Prostate gland (tissue), 2 donors: ENCODE measurements around the gene GPR158.

ENCODE experiments used
- CTCF ChIP-seq, 4 experiments: fragments of 200-600 bp in 2 of 4; fragments of 450-650 bp in 2 of 4; sonication (generic) in 2 of 4; IDR thresholded peaks; 1 replicate in 3 of 4; 2 replicates in 1 of 4; pipeline ENCODE4 v1.5.1; 2016 to 2019; ENCODE audit warnings: antibody characterized with exemption in 4 of 4, mild to moderate bottlenecking in 2 of 4, moderate library complexity in 2 of 4
- POLR2A ChIP-seq: fragments of 450-650 bp; IDR thresholded peaks from one replicate; pipeline ENCODE4 v1.6.1; 2016; ENCODE audit warnings: antibody characterized with exemption, mild to moderate bottlenecking
- POLR2AphosphoS5 ChIP-seq: sonication (generic); formaldehyde crosslinking; IDR thresholded peaks from one replicate; pipeline ENCODE4 v1.6.1; 2017; ENCODE audit warnings: antibody characterized with exemption

DNA sequence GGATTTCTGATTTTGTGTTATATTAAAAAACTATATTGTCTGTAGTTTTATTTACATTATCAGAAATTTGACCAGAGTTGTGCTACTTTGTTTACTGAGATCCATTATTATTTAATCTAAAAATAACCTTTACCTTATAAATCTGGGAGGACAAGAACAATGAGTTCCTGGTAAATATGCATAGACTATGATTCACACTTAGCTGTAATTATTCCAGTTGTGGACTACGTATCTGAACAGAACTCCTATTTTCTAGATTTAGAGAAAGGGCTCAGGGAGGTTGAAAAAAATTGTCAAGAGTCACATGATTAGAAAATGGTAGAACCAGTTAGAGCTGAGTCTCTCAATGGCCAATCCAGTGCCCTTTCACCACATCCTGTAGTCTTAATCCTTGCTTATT lies 4.2 kb upstream of the GPR158 start:
- TF ChIP-seq POLR2AphosphoS5 (peak; percentile 55), CTCF (IDR thresholded peaks at IDR 0.05) (no peak), POLR2A (no peak)
